ENCODE results near the gene CLIP2.

DNA sequence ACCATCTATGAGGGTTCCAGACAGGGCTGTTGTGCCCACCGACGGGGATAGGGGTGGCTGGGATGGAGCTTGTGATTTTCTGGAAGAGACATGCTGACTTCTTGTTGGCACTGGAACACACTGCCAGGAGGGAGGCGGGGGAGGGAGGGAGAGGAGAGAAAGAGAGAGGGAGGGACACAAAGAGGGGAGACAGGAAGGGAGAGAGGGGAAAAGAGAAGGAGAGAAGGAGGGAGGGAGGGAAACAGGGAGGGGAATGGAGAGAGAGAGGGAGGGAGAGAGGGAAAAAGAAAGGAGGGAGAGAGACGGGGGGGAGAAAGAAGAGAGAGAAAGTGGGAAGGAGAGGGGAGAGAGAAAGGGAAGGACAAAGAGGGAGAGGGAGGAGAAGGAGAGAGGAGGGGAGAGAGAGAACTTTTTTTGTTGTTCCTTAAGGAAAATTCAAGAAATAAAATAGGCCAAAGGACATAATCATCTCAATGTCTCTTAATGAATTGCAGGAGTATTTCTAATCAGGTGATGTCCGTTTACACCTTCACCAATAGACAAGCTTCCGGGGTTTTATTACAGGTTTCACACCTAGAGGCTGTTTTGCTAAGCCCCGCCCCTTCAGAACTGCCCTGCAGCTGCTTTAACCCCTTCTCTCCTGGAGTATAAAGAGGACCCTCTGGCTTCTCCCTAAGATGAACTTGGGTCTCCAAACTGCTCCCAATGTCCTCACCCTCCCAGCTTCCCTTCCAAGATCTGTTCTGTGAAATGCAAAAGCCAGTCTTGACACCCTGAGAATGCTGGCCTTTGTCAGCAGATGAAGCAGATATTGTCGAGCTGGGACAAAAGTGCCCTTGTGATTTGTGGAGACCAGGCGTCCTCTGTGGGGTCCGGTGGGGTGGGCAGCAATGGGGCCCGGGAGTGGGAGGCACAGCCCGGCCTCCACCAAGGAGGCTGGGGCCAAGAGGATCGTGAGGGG lies 82.5 kb downstream of the CLIP2 start:
- TF ChIP-seq POLR2A (IDR thresholded peaks at IDR 0.05) = no peak
- TF ChIP-seq, protein P1, sequence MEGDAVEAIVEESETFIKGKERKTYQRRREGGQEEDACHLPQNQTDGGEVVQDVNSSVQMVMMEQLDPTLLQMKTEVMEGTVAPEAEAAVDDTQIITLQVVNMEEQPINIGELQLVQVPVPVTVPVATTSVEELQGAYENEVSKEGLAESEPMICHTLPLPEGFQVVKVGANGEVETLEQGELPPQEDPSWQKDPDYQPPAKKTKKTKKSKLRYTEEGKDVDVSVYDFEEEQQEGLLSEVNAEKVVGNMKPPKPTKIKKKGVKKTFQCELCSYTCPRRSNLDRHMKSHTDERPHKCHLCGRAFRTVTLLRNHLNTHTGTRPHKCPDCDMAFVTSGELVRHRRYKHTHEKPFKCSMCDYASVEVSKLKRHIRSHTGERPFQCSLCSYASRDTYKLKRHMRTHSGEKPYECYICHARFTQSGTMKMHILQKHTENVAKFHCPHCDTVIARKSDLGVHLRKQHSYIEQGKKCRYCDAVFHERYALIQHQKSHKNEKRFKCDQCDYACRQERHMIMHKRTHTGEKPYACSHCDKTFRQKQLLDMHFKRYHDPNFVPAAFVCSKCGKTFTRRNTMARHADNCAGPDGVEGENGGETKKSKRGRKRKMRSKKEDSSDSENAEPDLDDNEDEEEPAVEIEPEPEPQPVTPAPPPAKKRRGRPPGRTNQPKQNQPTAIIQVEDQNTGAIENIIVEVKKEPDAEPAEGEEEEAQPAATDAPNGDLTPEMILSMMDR (IDR thresholded peaks at IDR 0.05) = no peak

Data from esophagus squamous epithelium (tissue), 4 donors.